GM21723 (cell line): ENCODE data around the gene ADAM11.
A peak's percentile ranks its signal among the peaks of the same experiment; 100 is the strongest.

Source experiments
- ATAC-seq: cut with Tn5 transposase; IDR thresholded peaks from one replicate; pipeline ENCODE4 v1.9.1; 2021; ENCODE audit warnings: mild to moderate bottlenecking, moderate library complexity; ENCODE audit not compliant: unreplicated experiment

Gene ADAM11

GRCh38 chr17:44757045-44757917, 1.5 kb upstream of the ADAM11 start:
- ATAC-seq, result no peak

GRCh38 chr17:44757918-44758413, 822 bp upstream of the ADAM11 start:
- ATAC-seq, result no peak

DNA sequence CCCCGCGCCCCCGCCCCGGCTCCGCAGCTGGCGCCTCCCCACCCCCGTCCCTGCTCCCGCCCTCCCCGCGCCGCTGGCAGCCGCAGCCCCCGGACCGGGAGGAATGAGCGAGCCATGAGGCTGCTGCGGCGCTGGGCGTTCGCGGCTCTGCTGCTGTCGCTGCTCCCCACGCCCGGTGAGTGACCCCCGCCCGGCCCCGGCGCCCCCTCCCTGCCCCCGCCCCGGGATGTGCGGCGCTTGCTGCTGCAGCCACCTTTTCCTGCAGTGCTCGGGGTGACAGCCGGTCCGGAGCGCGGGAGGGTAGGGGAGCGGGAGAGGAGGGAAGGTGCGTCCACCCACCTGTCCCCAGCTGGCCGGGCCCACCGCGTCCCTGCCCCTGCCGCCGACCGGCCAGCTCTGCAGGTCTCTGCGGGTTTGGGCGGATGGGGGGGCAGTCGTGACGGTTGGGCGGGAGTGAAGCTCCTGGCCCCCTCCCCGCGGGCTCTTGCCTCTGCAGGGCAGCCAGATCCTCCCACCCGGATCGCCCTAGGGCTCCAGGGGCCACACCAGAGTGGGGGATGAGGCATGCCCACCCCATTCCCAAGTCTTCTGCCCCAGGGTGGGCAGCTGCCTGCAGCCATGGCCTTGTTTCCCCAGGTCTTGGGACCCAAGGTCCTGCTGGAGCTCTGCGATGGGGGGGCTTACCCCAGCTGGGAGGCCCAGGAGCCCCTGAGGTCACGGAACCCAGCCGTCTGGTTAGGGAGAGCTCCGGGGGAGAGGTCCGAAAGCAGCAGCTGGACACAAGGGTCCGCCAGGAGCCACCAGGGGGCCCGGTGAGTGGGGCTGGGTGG, 513 bp downstream of the ADAM11 start:
- no peak for ATAC-seq

- ATAC-seq, result no peak
Observed at GRCh38 chr17:44759916-44760243, 1.1 kb downstream of the ADAM11 start.

DNA sequence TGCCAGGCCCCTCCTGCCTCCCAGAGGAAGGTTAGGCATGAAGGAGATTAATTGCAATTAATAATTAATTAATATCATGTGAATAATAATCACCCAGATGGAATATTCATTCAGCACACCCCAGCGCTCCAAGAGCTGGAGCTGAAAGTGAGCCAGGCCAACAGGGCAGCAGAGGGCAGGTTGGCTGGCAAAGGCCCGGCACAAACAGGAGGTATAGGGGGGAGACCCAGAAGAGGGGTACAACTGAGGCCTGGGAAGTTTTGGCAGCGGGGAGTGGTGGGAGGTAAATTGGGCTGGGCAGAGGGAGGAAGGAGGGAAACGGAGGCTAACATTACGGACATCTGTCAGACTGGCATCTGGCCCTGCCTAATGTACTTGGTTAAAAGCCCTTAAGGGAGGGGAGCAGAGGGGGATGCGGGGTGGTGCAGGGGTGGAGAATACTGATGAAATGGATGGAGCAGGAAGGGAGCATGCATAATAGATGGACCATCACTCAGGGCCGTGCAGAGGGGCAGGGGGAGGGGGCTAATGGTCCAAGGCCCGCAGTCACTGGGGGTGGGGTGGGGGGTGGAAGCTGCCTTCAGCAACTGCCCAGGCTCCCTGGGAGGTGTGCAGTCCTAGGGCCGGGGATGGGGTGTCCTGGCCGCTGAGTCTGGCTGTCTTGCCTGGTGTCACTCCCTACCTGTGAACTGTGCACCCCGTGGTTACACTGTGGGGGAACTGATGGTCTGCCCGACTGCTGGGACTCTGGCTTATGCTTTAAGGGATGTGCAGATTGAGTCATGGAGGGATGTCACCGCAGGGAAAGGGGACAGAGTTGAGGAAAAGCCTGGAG, 1.9 kb downstream of the ADAM11 start:
- ATAC-seq, result no peak

- no peak for ATAC-seq
Observed at GRCh38 chr17:44761932-44762810, 3.4 kb downstream of the ADAM11 start.

- no peak for ATAC-seq
Observed at GRCh38 chr17:44763170-44763569, 4.4 kb downstream of the ADAM11 start.

GRCh38 chr17:44765965-44766364, 7.2 kb downstream of the ADAM11 start:
- ATAC-seq, result no peak

GRCh38 chr17:44766409-44767038, 7.7 kb downstream of the ADAM11 start:
- ATAC-seq, result no peak

DNA sequence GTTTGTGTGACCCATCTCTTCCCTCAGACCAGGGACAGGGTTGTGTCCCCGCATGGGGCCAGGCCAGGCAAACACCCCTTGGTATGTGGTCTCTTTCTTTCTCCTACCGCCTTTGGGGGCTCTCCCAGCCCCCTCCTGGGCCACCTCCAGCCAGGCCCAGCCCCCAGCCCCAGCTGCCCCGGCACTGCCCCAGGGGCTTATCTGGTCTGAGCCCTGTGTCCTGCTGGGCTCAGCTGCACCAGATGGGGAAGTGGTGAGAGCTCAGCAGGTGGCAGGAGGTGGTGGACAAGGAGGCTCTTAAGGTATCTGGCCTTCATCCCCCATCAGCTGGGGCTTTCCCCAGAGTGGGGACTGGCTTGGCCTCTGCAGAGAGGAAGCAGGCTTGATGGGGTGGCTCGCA, 8.7 kb downstream of the ADAM11 start:
- ATAC-seq, result no peak

- no peak for ATAC-seq
Observed at GRCh38 chr17:44768505-44769142, 9.8 kb downstream of the ADAM11 start.

DNA sequence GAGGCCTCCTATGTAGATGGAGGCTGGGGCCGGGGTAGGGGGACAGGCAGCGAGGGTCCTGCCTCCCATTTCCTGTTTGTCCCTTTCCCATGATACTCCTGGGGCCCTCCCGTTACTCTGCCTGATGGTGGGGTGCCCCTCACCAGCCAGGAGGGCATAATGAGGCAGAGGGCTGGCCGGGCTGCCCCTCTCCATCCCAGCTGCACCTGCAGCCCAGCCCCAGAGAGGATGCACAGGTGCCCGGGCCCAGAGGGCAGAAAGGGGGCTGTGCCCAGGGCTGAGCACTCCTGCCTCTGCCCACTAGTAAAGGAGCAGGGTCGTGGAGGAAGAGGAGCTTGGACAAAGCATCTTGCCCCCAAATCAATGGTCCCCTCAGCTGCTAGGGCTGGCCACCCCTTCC, 10.4 kb downstream of the ADAM11 start:
- no peak for ATAC-seq

DNA sequence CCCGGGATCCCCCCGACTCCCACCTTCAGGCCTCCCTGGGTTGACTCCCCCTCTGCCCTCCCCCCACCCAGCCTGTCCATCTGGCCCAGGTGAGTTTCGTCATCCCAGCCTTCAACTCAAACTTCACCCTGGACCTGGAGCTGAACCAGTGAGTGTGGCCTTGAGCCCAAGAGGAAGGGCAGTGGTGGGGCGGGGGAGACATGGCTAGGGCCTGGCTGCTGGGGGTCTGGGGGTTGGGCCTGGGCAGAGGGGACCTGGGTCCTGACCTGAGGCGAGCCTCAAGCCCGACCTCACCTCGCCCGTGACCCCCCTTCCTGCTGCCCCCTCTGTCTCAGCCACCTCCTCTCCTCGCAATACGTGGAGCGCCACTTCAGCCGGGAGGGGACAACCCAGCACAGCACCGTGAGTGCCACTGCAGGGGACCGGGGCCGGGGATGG, 10.9 kb downstream of the ADAM11 start:
- ATAC-seq, result no peak

DNA sequence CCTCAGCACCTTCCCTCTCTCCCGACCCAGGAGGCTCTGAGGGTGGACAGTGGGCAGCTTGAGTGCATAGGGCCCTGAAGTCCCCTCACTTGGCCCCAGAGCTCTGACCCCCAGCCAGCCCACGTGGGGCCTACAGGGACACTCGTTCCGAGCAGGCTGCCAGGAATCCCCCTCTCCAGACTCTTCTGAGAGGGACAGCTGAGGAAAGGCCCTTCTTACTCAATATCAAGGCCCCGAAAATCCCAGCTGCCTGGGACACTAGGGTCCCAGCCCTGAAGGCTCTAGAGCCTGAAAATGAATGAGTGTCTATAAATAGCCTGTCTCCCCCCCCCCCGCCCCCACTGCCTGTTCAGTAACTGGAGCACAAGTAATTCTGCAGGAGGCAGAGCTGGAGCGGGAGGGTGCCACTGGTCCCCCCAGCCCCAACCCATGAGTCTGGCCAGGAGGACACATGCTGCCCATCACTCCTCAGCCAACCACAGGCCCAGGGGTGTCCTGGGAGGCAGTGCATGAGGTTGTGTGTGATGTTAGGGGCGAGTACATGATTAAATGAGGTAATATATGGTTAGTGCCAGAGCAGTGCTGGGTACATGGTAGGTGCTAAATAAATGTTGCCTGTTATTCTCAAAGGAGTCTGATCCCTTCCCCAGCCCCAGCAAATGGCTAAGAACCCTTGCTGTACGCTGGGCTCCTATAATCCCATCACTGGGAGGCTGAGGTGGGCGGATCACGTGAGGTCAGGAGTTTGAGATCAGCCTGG, 11.6 kb downstream of the ADAM11 start:
- no peak for ATAC-seq

- no peak for ATAC-seq
Observed at GRCh38 chr17:44772308-44773045, 13.7 kb downstream of the ADAM11 start.

DNA sequence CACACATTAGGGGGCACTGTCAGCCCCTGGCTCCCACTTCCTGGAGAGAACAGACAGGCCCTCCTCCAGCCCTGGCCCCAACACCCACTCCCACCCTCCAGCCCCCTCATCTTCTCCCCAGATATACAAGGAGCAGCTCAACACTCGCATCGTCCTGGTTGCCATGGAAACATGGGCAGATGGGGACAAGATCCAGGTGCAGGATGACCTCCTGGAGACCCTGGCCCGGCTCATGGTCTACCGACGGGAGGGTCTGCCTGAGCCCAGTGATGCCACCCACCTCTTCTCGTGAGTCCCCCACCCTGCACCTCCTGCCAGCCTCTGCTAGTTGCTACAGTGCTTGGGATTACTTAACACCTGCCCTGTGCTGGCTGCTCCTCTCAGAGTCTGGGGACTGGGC, 14.4 kb downstream of the ADAM11 start:
- no peak for ATAC-seq

- ATAC-seq, result peak; percentile 49
Observed at GRCh38 chr17:44774271-44775135, 15.7 kb downstream of the ADAM11 start.
